GM18951 (cell line): ENCODE results near the gene PLPP3.

Experiments used
- POLR2A ChIP-seq: IDR thresholded peaks from 4 replicates; pipeline ENCODE4 v1.6.1; 2011; ENCODE audit warnings: mild to moderate bottlenecking; ENCODE audit not compliant: insufficient read length, insufficient read depth; ENCODE audit errors: extremely low read depth
- in situ Hi-C: fragments of 300-500 bp; cut with MboI; formaldehyde crosslinking; loops from one replicate; pipeline ENCODE4 v1.12.0; 2022; ENCODE audit warnings: low sequenced_read_pairs, mixed read lengths, inconsistent platforms; ENCODE audit not compliant: unreplicated experiment

The PLPP3 gene

GRCh38 chr1:56571448-56571847 is 7.9 kb downstream of the PLPP3 start:
- TF ChIP-seq POLR2A, result no peak
- in situ Hi-C loops, result no loop called here

- in situ Hi-C loops, result no loop called here
- no peak for TF ChIP-seq POLR2A
Measured at GRCh38 chr1:56570924-56571372, 8.4 kb downstream of the PLPP3 start.

- in situ Hi-C loops, result no loop called here
- no peak for TF ChIP-seq POLR2A
Measured at GRCh38 chr1:56569661-56570060, 9.7 kb downstream of the PLPP3 start.

- in situ Hi-C loops, result no loop called here
- no peak for TF ChIP-seq POLR2A
Measured at GRCh38 chr1:56566994-56567393, 12.4 kb downstream of the PLPP3 start.

- in situ Hi-C loops, result no loop called here
- TF ChIP-seq POLR2A, result no peak
Measured at GRCh38 chr1:56566061-56566744, 13.2 kb downstream of the PLPP3 start.

- in situ Hi-C loops, result no loop called here
- no peak for TF ChIP-seq POLR2A
Measured at GRCh38 chr1:56564615-56565014, 14.7 kb downstream of the PLPP3 start.

- no peak for TF ChIP-seq POLR2A
- in situ Hi-C loops, result no loop called here
Measured at GRCh38 chr1:56563568-56563967, 15.8 kb downstream of the PLPP3 start.

- TF ChIP-seq POLR2A, result no peak
Measured at GRCh38 chr1:56562891-56563452, 16.4 kb downstream of the PLPP3 start.

GRCh38 chr1:56561227-56562019 is 17.9 kb downstream of the PLPP3 start:
- in situ Hi-C loops, result no loop called here
- TF ChIP-seq POLR2A, result no peak

More at GRCh38 chr1:56562891-56563452, 16.4 kb downstream of the PLPP3 start:
- in situ Hi-C loops, result no loop called here

GRCh38 chr1:56557746-56558145 is 21.6 kb downstream of the PLPP3 start:
- in situ Hi-C loops, result no loop called here
- no peak for TF ChIP-seq POLR2A

- in situ Hi-C loops, result no loop called here
Measured at GRCh38 chr1:56555448-56555847, 23.9 kb downstream of the PLPP3 start.

GRCh38 chr1:56553046-56553445 is 26.3 kb downstream of the PLPP3 start:
- in situ Hi-C loops, result no loop called here
- no peak for TF ChIP-seq POLR2A

More at GRCh38 chr1:56555448-56555847, 23.9 kb downstream of the PLPP3 start:
- TF ChIP-seq POLR2A, result no peak

- in situ Hi-C loops, result no loop called here
- no peak for TF ChIP-seq POLR2A
Measured at GRCh38 chr1:56552349-56552748, 27.0 kb downstream of the PLPP3 start.
